Transverse colon (tissue), 4 donors: ENCODE data around the gene GRM8.

Experiments used
- EP300 ChIP-seq: sonication (generic); formaldehyde crosslinking; IDR thresholded peaks from one replicate; pipeline ENCODE4 v1.6.1; 2017; ENCODE audit warnings: antibody characterized with exemption, low read depth
- POLR2A ChIP-seq: fragments of 450-650 bp; IDR thresholded peaks from one replicate; pipeline ENCODE4 v1.6.1; 2016; ENCODE audit warnings: antibody characterized with exemption, mild to moderate bottlenecking, moderate library complexity
- POLR2AphosphoS5 ChIP-seq, 3 donors: sonication (generic); formaldehyde crosslinking; IDR thresholded peaks; one replicate each; pipeline ENCODE4 v1.6.1; 2016; ENCODE audit warnings: antibody characterized with exemption in 3 of 3
- TF ChIP-seq, protein P1 (sequence below), 5 experiments: fragments of 200-600 bp in 3 of 5; fragments of 450-650 bp in 2 of 5; sonication (generic) in 3 of 5; IDR thresholded peaks; 1 replicate in 2 of 5; 2 replicates in 3 of 5; pipeline ENCODE4 v1.5.1; 2016 to 2017; ENCODE audit warnings: antibody characterized with exemption in 5 of 5, inconsistent platforms in 3 of 5, mild to moderate bottlenecking in 2 of 5, moderate library complexity in 1 of 5

DNA sequence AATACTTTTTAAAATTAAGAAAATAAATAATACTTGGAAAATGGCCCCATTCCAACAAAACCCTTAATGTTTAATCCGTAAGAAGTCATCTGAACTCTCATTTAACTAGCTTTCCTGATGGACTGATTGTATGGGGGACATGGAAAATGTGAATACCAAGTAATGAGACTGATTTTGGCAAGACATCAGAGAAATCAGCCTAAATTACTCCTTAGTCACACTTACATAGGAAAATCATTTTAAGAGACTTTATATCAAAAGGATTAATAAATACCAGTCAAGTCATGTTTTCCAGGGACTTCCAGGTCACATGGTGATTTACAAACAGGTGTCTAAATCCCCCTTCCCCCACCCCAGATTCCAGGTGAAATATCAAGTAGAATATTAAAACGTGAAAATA is 58.2 kb downstream of the GRM8 start:
- TF ChIP-seq, protein P1, sequence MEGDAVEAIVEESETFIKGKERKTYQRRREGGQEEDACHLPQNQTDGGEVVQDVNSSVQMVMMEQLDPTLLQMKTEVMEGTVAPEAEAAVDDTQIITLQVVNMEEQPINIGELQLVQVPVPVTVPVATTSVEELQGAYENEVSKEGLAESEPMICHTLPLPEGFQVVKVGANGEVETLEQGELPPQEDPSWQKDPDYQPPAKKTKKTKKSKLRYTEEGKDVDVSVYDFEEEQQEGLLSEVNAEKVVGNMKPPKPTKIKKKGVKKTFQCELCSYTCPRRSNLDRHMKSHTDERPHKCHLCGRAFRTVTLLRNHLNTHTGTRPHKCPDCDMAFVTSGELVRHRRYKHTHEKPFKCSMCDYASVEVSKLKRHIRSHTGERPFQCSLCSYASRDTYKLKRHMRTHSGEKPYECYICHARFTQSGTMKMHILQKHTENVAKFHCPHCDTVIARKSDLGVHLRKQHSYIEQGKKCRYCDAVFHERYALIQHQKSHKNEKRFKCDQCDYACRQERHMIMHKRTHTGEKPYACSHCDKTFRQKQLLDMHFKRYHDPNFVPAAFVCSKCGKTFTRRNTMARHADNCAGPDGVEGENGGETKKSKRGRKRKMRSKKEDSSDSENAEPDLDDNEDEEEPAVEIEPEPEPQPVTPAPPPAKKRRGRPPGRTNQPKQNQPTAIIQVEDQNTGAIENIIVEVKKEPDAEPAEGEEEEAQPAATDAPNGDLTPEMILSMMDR (IDR thresholded peaks at IDR 0.05) = no peak
- no peak for TF ChIP-seq POLR2A
- no peak for TF ChIP-seq EP300
- no peak for TF ChIP-seq POLR2AphosphoS5 (IDR thresholded peaks at IDR 0.05)
